Vagina (tissue), 2 donors: ENCODE measurements around the gene PRR5L.

Experiments used
- POLR2AphosphoS5 ChIP-seq, 2 donors: sonication (generic); formaldehyde crosslinking; IDR thresholded peaks; one replicate each; pipeline ENCODE4 v1.9.0; 2017; ENCODE audit warnings: antibody characterized with exemption in 2 of 2, mild to moderate bottlenecking in 2 of 2, low read depth in 1 of 2; ENCODE audit not compliant: insufficient read depth in 1 of 2
- TF ChIP-seq, protein P1 (sequence below), 3 experiments: fragments of 450-650 bp in 2 of 3; fragments of 200-600 bp in 1 of 3; sonication (generic) in 1 of 3; IDR thresholded peaks; one replicate each; pipeline ENCODE4 v1.5.1; 2017 to 2019; ENCODE audit warnings: antibody characterized with exemption in 3 of 3, mild to moderate bottlenecking in 2 of 3, moderate library complexity in 2 of 3

DNA sequence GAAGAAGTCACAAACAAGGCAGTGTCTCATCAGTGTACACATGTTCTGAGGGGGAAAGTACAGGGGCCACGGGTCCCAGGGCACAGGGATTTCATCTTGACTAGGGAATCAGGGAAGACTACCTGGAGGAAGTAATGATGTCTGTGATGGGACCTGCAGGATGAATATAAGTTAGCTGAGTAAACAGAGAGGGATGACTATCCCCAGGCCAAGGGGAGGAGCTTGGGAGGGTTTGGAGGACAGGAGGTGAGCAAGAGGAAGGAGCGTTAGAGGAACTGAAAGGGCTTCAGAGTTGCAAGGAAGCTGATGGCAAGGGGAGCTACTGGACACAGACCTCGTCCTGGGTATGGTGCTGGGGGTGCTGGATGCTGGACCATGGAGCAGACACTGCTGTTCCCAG is 157.6 kb downstream of the PRR5L start:
- TF ChIP-seq, protein P1, sequence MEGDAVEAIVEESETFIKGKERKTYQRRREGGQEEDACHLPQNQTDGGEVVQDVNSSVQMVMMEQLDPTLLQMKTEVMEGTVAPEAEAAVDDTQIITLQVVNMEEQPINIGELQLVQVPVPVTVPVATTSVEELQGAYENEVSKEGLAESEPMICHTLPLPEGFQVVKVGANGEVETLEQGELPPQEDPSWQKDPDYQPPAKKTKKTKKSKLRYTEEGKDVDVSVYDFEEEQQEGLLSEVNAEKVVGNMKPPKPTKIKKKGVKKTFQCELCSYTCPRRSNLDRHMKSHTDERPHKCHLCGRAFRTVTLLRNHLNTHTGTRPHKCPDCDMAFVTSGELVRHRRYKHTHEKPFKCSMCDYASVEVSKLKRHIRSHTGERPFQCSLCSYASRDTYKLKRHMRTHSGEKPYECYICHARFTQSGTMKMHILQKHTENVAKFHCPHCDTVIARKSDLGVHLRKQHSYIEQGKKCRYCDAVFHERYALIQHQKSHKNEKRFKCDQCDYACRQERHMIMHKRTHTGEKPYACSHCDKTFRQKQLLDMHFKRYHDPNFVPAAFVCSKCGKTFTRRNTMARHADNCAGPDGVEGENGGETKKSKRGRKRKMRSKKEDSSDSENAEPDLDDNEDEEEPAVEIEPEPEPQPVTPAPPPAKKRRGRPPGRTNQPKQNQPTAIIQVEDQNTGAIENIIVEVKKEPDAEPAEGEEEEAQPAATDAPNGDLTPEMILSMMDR (IDR thresholded peaks at IDR 0.05) = no peak
- TF ChIP-seq POLR2AphosphoS5 (IDR thresholded peaks at IDR 0.05; ENCODE audit: insufficient read depth in 1 of 2, low read depth in 1 of 2) = no peak
